Vagina (tissue), 2 donors: Measurements from ENCODE around the gene TXNRD1.

Experiments
- CTCF ChIP-seq, 3 experiments: fragments of 450-650 bp in 2 of 3; fragments of 200-600 bp in 1 of 3; sonication (generic) in 1 of 3; IDR thresholded peaks; one replicate each; pipeline ENCODE4 v1.5.1; 2017 to 2019; ENCODE audit warnings: antibody characterized with exemption in 3 of 3, mild to moderate bottlenecking in 2 of 3, moderate library complexity in 2 of 3
- POLR2A ChIP-seq, 2 donors: fragments of 450-650 bp; IDR thresholded peaks; one replicate each; pipeline ENCODE4 v1.6.1; 2017; ENCODE audit warnings: antibody characterized with exemption in 2 of 2, mild to moderate bottlenecking in 2 of 2, moderate library complexity in 2 of 2
- POLR2AphosphoS5 ChIP-seq, 2 donors: sonication (generic); formaldehyde crosslinking; IDR thresholded peaks; one replicate each; pipeline ENCODE4 v1.9.0; 2017; ENCODE audit warnings: antibody characterized with exemption in 2 of 2, mild to moderate bottlenecking in 2 of 2, low read depth in 1 of 2; ENCODE audit not compliant: insufficient read depth in 1 of 2

- TF ChIP-seq CTCF (IDR thresholded peaks at IDR 0.05) (no peak), POLR2AphosphoS5 (IDR thresholded peaks at IDR 0.05; ENCODE audit: insufficient read depth in 1 of 2, low read depth in 1 of 2) (no peak), POLR2A (IDR thresholded peaks at IDR 0.05) (no peak)
These were observed 145.6 kb downstream of the TXNRD1 start for GRCh38 chr12:104360983-104361707.
